ENCODE measurements around the gene MSLN.

Gene MSLN

GRCh38 chr16:813916-814412, 53.4 kb downstream of the MSLN start:
- no peak for DNase-seq

- no peak for DNase-seq
Observed at GRCh38 chr16:814974-815373, 54.4 kb downstream of the MSLN start.

- DNase-seq, result no peak
Observed at GRCh38 chr16:815861-816260, 55.3 kb downstream of the MSLN start.

GRCh38 chr16:817001-817906, 56.7 kb downstream of the MSLN start:
- DNase-seq, result no peak

GRCh38 chr16:818132-818531, 57.6 kb downstream of the MSLN start:
- no peak for DNase-seq
